ENCODE data around the gene SHH.

DNA sequence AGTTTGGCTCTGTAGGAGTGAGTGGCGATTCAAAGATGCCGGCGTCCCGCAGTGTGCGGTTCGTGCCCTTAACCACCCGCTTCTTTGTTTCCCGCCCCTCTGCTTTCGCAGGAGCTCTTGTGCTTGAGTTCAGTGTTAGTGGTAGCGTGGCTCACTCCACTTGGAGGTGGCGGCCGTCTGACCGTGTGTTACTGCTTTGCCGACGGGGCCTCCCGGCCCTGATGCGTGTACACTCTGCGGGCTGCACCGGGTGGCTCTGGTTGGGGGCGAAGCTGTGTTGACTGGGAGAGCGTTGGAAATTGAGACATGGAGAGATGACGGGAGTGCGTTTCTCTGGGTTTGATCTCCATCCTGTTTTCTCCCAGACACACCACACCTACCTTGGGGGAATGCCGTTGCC lies 31.4 kb downstream of the SHH start:
- TF ChIP-seq, protein P1, sequence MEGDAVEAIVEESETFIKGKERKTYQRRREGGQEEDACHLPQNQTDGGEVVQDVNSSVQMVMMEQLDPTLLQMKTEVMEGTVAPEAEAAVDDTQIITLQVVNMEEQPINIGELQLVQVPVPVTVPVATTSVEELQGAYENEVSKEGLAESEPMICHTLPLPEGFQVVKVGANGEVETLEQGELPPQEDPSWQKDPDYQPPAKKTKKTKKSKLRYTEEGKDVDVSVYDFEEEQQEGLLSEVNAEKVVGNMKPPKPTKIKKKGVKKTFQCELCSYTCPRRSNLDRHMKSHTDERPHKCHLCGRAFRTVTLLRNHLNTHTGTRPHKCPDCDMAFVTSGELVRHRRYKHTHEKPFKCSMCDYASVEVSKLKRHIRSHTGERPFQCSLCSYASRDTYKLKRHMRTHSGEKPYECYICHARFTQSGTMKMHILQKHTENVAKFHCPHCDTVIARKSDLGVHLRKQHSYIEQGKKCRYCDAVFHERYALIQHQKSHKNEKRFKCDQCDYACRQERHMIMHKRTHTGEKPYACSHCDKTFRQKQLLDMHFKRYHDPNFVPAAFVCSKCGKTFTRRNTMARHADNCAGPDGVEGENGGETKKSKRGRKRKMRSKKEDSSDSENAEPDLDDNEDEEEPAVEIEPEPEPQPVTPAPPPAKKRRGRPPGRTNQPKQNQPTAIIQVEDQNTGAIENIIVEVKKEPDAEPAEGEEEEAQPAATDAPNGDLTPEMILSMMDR (IDR thresholded peaks at IDR 0.05; ENCODE audit: low read depth, low read length, poor library complexity, severe bottlenecking): no peak
- TF ChIP-seq EZH2phosphoT487 (IDR thresholded peaks at IDR 0.05; ENCODE audit: borderline replicate concordance, low read length): no peak
